Stimulated activated naive CD8-positive, alpha-beta T cell treated with anti-CD3 and anti-CD28 coated beads, Interleukin-15, amount 100 ng/mL, for 72 hours (primary cell): ENCODE measurements around the gene LRRC8A.

Experiments used
- ATAC-seq: fragments of 150-1000 bp; cut with Tn5 transposase; 2 replicates; pipeline ENCODE4 v1.10.0; 2021; ENCODE audit warnings: mild to moderate bottlenecking, moderate library complexity
- DNase-seq, 2 donors: peaks; one replicate each; pipeline ENCODE4 v3.0.0; 2021 to 2022
- H3K27ac Mint-ChIP-seq, 2 donors: one replicate each; pipeline ENCODE4 v1.8.0; 2022; ENCODE audit warnings: mild to moderate bottlenecking in 2 of 2, mixed read lengths in 2 of 2, moderate library complexity in 2 of 2
- H3K27me3 Mint-ChIP-seq: one replicate; pipeline ENCODE4 v1.8.0; 2022; ENCODE audit warnings: mixed read lengths
- H3K4me1 Mint-ChIP-seq: one replicate; pipeline ENCODE4 v1.8.0; 2022; ENCODE audit warnings: mild to moderate bottlenecking, mixed read lengths
- H3K4me3 Mint-ChIP-seq, 2 donors: one replicate each; pipeline ENCODE4 v1.8.0; 2022; ENCODE audit warnings: mild to moderate bottlenecking in 2 of 2, mixed read lengths in 2 of 2, moderate library complexity in 1 of 2
- H3K9me3 Mint-ChIP-seq, 2 donors: one replicate each; pipeline ENCODE4 v1.8.0; 2022; ENCODE audit warnings: mixed read lengths in 2 of 2

Gene LRRC8A

GRCh38 chr9:128887049-128887448 lies 5.1 kb downstream of the LRRC8A start:
- H3K27me3 Mint-ChIP-seq: no peaks in the 10 kb centered on the region
- H3K27ac Mint-ChIP-seq: no peak overlapping the region
- DNase-seq: no peak
- peaks cover 69% of the 10 kb centered on the region for H3K4me1 Mint-ChIP-seq
- H3K4me3 Mint-ChIP-seq: no peak overlapping the region
- H3K9me3 Mint-ChIP-seq: no peaks in the 10 kb centered on the region
- ATAC-seq: no peak

GRCh38 chr9:128887914-128888350 lies 6.0 kb downstream of the LRRC8A start:
- ATAC-seq (no peak), DNase-seq (no peak)
- Mint-ChIP-seq H3K4me1 (peaks cover 75% of the 10 kb centered on the region), H3K27ac (peak overlapping the region in 1 of 2 donors; percentile 43), H3K27me3 (no peaks in the 10 kb centered on the region), H3K4me3 (no peak overlapping the region), H3K9me3 (no peaks in the 10 kb centered on the region)

- Mint-ChIP-seq H3K4me3 (peak overlapping the region in 1 of 2 donors; percentile 26), H3K27me3 (no peaks in the 10 kb centered on the region), H3K4me1 (peaks cover 64% of the 10 kb centered on the region), H3K27ac (peak overlapping the region in 1 of 2 donors; percentile 82), H3K9me3 (no peaks in the 10 kb centered on the region)
- ATAC-seq: no peak
- no peak for DNase-seq
These were observed 9.6 kb downstream of the LRRC8A start for GRCh38 chr9:128891321-128892220.

GRCh38 chr9:128892221-128892921 lies 10.4 kb downstream of the LRRC8A start:
- H3K4me1 Mint-ChIP-seq: peaks cover 62% of the 10 kb centered on the region
- DNase-seq: no peak
- H3K27me3 Mint-ChIP-seq: no peaks in the 10 kb centered on the region
- H3K4me3 Mint-ChIP-seq: peak overlapping the region in 1 of 2 donors; percentile 26
- ATAC-seq: peak; percentile 88
- H3K27ac Mint-ChIP-seq: no peak overlapping the region
- no peaks in the 10 kb centered on the region for H3K9me3 Mint-ChIP-seq

- ATAC-seq: no peak
These were observed 11.4 kb downstream of the LRRC8A start for GRCh38 chr9:128893354-128893753.

GRCh38 chr9:128894764-128895163 lies 12.8 kb downstream of the LRRC8A start:
- no peak for DNase-seq

More at GRCh38 chr9:128893354-128893753, 11.4 kb downstream of the LRRC8A start:
- Mint-ChIP-seq H3K9me3 (no peaks in the 10 kb centered on the region), H3K27ac (peak overlapping the region in 1 of 2 donors; percentile 61), H3K27me3 (no peaks in the 10 kb centered on the region), H3K4me1 (peaks cover 63% of the 10 kb centered on the region), H3K4me3 (peak overlapping the region in 1 of 2 donors; percentile 39)
- no peak for DNase-seq

GRCh38 chr9:128895556-128895955 lies 13.6 kb downstream of the LRRC8A start:
- DNase-seq: no peak

More at GRCh38 chr9:128894764-128895163, 12.8 kb downstream of the LRRC8A start:
- H3K4me3 Mint-ChIP-seq: no peak overlapping the region
- peaks cover 70% of the 10 kb centered on the region for H3K4me1 Mint-ChIP-seq
- ATAC-seq: peak; percentile 57
- H3K27me3 Mint-ChIP-seq: no peaks in the 10 kb centered on the region
- H3K27ac Mint-ChIP-seq: no peak overlapping the region
- H3K9me3 Mint-ChIP-seq: no peaks in the 10 kb centered on the region

GRCh38 chr9:128898382-128898781 lies 16.4 kb downstream of the LRRC8A start:
- no peak overlapping the region for H3K4me3 Mint-ChIP-seq
- no peaks in the 10 kb centered on the region for H3K9me3 Mint-ChIP-seq
- no peaks in the 10 kb centered on the region for H3K27me3 Mint-ChIP-seq
- DNase-seq: no peak
- ATAC-seq: no peak
- H3K27ac Mint-ChIP-seq: peak overlapping the region in 1 of 2 donors; percentile 90
- H3K4me1 Mint-ChIP-seq: peaks cover 80% of the 10 kb centered on the region

More at GRCh38 chr9:128895556-128895955, 13.6 kb downstream of the LRRC8A start:
- Mint-ChIP-seq H3K9me3 (no peaks in the 10 kb centered on the region), H3K27me3 (no peaks in the 10 kb centered on the region), H3K4me1 (peaks cover 73% of the 10 kb centered on the region), H3K27ac (no peak overlapping the region), H3K4me3 (no peak overlapping the region)
- no peak for ATAC-seq

GRCh38 chr9:128898845-128899565 lies 17.1 kb downstream of the LRRC8A start:
- Mint-ChIP-seq H3K27me3 (no peaks in the 10 kb centered on the region), H3K9me3 (no peaks in the 10 kb centered on the region), H3K4me3 (peak overlapping the region; percentile 68 to 72), H3K27ac (peak overlapping the region; percentile 82 to 90), H3K4me1 (peaks cover 83% of the 10 kb centered on the region)
- DNase-seq (no peak), ATAC-seq (no peak)

- Mint-ChIP-seq H3K4me1 (peaks cover 80% of the 10 kb centered on the region), H3K27me3 (no peaks in the 10 kb centered on the region), H3K4me3 (peak overlapping the region; percentile 68 to 72), H3K9me3 (no peaks in the 10 kb centered on the region), H3K27ac (peak overlapping the region; percentile 49 to 82)
- peak in 1 of 2 donors; percentile 42 for DNase-seq
- ATAC-seq: peak; percentile 59
These were observed 17.8 kb downstream of the LRRC8A start for GRCh38 chr9:128899566-128900322.

- Mint-ChIP-seq H3K27me3 (no peaks in the 10 kb centered on the region), H3K4me3 (peak overlapping the region in 1 of 2 donors; percentile 77), H3K4me1 (peaks cover 69% of the 10 kb centered on the region), H3K27ac (peak overlapping the region in 1 of 2 donors; percentile 33), H3K9me3 (no peaks in the 10 kb centered on the region)
- no peak for ATAC-seq
- no peak for DNase-seq
These were observed 19.4 kb downstream of the LRRC8A start for GRCh38 chr9:128901379-128901778.

GRCh38 chr9:128901822-128902221 lies 19.9 kb downstream of the LRRC8A start:
- DNase-seq (no peak), ATAC-seq (peak; percentile 39)
- Mint-ChIP-seq H3K4me1 (peaks cover 74% of the 10 kb centered on the region), H3K9me3 (no peaks in the 10 kb centered on the region), H3K27me3 (no peaks in the 10 kb centered on the region), H3K4me3 (peak overlapping the region; percentile 67 to 77), H3K27ac (peak overlapping the region; percentile 92 to 95)

- DNase-seq (peak; percentile 79 to 87), ATAC-seq (peak; percentile 95)
- H3K4me3 Mint-ChIP-seq: peak overlapping the region; percentile 67 to 77
These were observed 20.6 kb downstream of the LRRC8A start for GRCh38 chr9:128902351-128903078.

GRCh38 chr9:128903079-128903461 lies 21.1 kb downstream of the LRRC8A start:
- Mint-ChIP-seq H3K9me3 (no peaks in the 10 kb centered on the region), H3K27ac (peak overlapping the region in 1 of 2 donors; percentile 63), H3K4me1 (peaks cover 68% of the 10 kb centered on the region), H3K4me3 (peak overlapping the region; percentile 67 to 77), H3K27me3 (no peaks in the 10 kb centered on the region)
- DNase-seq (no peak), ATAC-seq (no peak)

More at GRCh38 chr9:128902351-128903078, 20.6 kb downstream of the LRRC8A start:
- Mint-ChIP-seq H3K27me3 (no peaks in the 10 kb centered on the region), H3K27ac (peak overlapping the region; percentile 92 to 95), H3K9me3 (no peaks in the 10 kb centered on the region), H3K4me1 (peaks cover 74% of the 10 kb centered on the region)
